ENCODE data around the gene TIMM10B.

The TIMM10B gene

GRCh38 chr11:6472934-6473333, 8.4 kb upstream of the TIMM10B start:
- DNase-seq (ENCODE audit: low read depth), result no peak

- peak; percentile 48 for DNase-seq (ENCODE audit: low read depth)
Observed at GRCh38 chr11:6473451-6474412, 7.6 kb upstream of the TIMM10B start, which contains the start of gene TRIM3. Gene TRIM3 (minus strand): TSS chr11:6473941. CDS start chr11:6465695, 8,246 bp downstream.

GRCh38 chr11:6474413-6474792, 6.9 kb upstream of the TIMM10B start:
- no peak for DNase-seq (ENCODE audit: low read depth)

- DNase-seq (ENCODE audit: low read depth), result no peak
Observed at GRCh38 chr11:6474806-6475500, 6.3 kb upstream of the TIMM10B start.

GRCh38 chr11:6475936-6476335, 5.4 kb upstream of the TIMM10B start:
- DNase-seq (ENCODE audit: low read depth), result no peak

GRCh38 chr11:6476571-6476970, 4.7 kb upstream of the TIMM10B start:
- no peak for DNase-seq (ENCODE audit: low read depth)

GRCh38 chr11:6480299-6480914, 894 bp upstream of the TIMM10B start:
- no peak for DNase-seq (ENCODE audit: low read depth)

GRCh38 chr11:6481924-6482275, 599 bp downstream of the TIMM10B start:
- no peak for DNase-seq (ENCODE audit: low read depth)

GRCh38 chr11:6482441-6482840, 1.1 kb downstream of the TIMM10B start:
- DNase-seq (ENCODE audit: low read depth), result no peak

GRCh38 chr11:6483015-6483414, 1.7 kb downstream of the TIMM10B start:
- DNase-seq (ENCODE audit: low read depth), result no peak

- no peak for DNase-seq (ENCODE audit: low read depth)
Observed at GRCh38 chr11:6485661-6486060, 4.4 kb downstream of the TIMM10B start.

- DNase-seq (ENCODE audit: low read depth), result no peak
Observed at GRCh38 chr11:6486256-6486655, 5.0 kb downstream of the TIMM10B start.

GRCh38 chr11:6486938-6487337, 5.6 kb downstream of the TIMM10B start:
- no peak for DNase-seq (ENCODE audit: low read depth)

GRCh38 chr11:6488342-6488741, 7.0 kb downstream of the TIMM10B start:
- DNase-seq (ENCODE audit: low read depth), result no peak

GRCh38 chr11:6488821-6489220, 7.5 kb downstream of the TIMM10B start:
- DNase-seq (ENCODE audit: low read depth), result no peak

GRCh38 chr11:6489306-6489705, 8.0 kb downstream of the TIMM10B start:
- DNase-seq (ENCODE audit: low read depth), result no peak

GRCh38 chr11:6497069-6497839, 16.0 kb downstream of the TIMM10B start, which contains the start of gene DNHD1:
Gene DNHD1 (plus strand): TSS chr11:6497280. CDS start chr11:6498216, 936 bp downstream.
- no peak for DNase-seq (ENCODE audit: low read depth)

GRCh38 chr11:6498121-6498520, 16.8 kb downstream of the TIMM10B start:
- no peak for DNase-seq (ENCODE audit: low read depth)

GRCh38 chr11:6498544-6498943, 17.2 kb downstream of the TIMM10B start:
- no peak for DNase-seq (ENCODE audit: low read depth)

GRCh38 chr11:6502382-6502781, 21.1 kb downstream of the TIMM10B start:
- DNase-seq (ENCODE audit: low read depth), result no peak

GRCh38 chr11:6504166-6504565, 22.9 kb downstream of the TIMM10B start:
- DNase-seq (ENCODE audit: low read depth), result no peak

Measured in stimulated activated CD8-positive, alpha-beta memory T cell treated with anti-CD3 and anti-CD28 coated beads, Interleukin-15, amount 100 ng/mL, for 1 hour (primary cell).